Aorta (tissue), 5 donors: ENCODE results near the gene EPN2. TPM values are rescaled to one million over a fixed set of nuclear protein-coding genes. Genes with fewer than 3 reads are reported as not detected.
A peak's percentile ranks its signal among the peaks of the same experiment; 100 is the strongest.

Experiments used
- ATAC-seq: fragments of 200-7000 bp; cut with Tn5 transposase; one replicate; pipeline ENCODE4 v1.9.1; 2022; ENCODE audit warnings: moderate library complexity; ENCODE audit not compliant: low FRiP score
- DNase-seq, 2 donors: peaks; one replicate each; pipeline ENCODE4 v3.0.0-alpha.2; 2020
- H3K27ac ChIP-seq, 2 donors: one replicate each; pipeline ENCODE4 v1.5.1; 2013; ENCODE audit warnings: low read length in 2 of 2, mild to moderate bottlenecking in 2 of 2, moderate library complexity in 2 of 2, control low read depth in 1 of 2, inconsistent platforms in 1 of 2, low read depth in 1 of 2
- H3K27me3 ChIP-seq, 2 donors: one replicate each; pipeline ENCODE4 v1.6.1; 2013; ENCODE audit warnings: control low read depth in 1 of 2, low read length in 1 of 2, mild to moderate bottlenecking in 1 of 2, moderate library complexity in 1 of 2; ENCODE audit not compliant: insufficient read depth in 2 of 2, control insufficient read depth in 1 of 2
- H3K36me3 ChIP-seq, 2 donors: one replicate each; pipeline ENCODE4 v1.6.1; 2013; ENCODE audit warnings: control low read depth in 1 of 2, low read length in 1 of 2, mild to moderate bottlenecking in 1 of 2; ENCODE audit not compliant: insufficient read depth in 2 of 2, control insufficient read depth in 1 of 2
- H3K4me1 ChIP-seq, 2 donors: one replicate each; pipeline ENCODE4 v1.6.1; 2013; ENCODE audit warnings: low read length in 2 of 2, control low read depth in 1 of 2, mild to moderate bottlenecking in 1 of 2, moderate library complexity in 1 of 2; ENCODE audit not compliant: insufficient read depth in 2 of 2, control insufficient read depth in 1 of 2
- H3K4me3 ChIP-seq, 2 donors: one replicate each; pipeline ENCODE4 v1.5.1; 2013; ENCODE audit warnings: low read length in 2 of 2, control low read depth in 1 of 2, mild to moderate bottlenecking in 1 of 2
- H3K9me3 ChIP-seq: one replicate; pipeline ENCODE4 v1.6.1; 2013; ENCODE audit warnings: mild to moderate bottlenecking, low read length; ENCODE audit not compliant: control insufficient read depth
- WGBS, 2 donors: extraction: QIAGEN DNeasy Blood & Tissue Kit; methylation state at CpG; one replicate each; pipeline ENCODE4 v1.1.7; 2013; 5-methylcytosine and 5-hydroxymethylcytosine counted together
- intact Hi-C, 2 donors: fragments of 100-400 bp; cut with DNase I; formaldehyde crosslinking; loops; one replicate each; pipeline versions ENCODE4 v1.14.2 to v1.15.0; 2022
- polyA plus RNA-seq, 2 donors: library from polyadenylated mRNA; stranded (reverse); fragments of 200-250 nt; gene quantifications; one replicate each; pipeline ENCODE4 v1.2.3, GENCODE V29; 2013
- total RNA-seq, 2 donors: library from RNA; stranded (reverse); fragmentation: NEBNext Ultra II Directional; extraction: Animal tissue kit (Norgen Biotek cat#: 25700); gene quantifications; one replicate each; pipeline ENCODE4 v1.2.1, GENCODE V29; 2021
- donor health status: healthy with polysubstance abuse.
- donor health status: Bipolar disorder and iron deficiency.
- donor health status: DM: no; HTN: no; CAD: no.
- donor health status: DM: no; HTN: no; CAD: no.
- donor health status: DM: yes; HTN: yes; CAD: no.

The EPN2 gene
- total and polyA plus RNA-seq, 4 donors: 8.6 to 67.7 (median 40.1) TPM

DNA sequence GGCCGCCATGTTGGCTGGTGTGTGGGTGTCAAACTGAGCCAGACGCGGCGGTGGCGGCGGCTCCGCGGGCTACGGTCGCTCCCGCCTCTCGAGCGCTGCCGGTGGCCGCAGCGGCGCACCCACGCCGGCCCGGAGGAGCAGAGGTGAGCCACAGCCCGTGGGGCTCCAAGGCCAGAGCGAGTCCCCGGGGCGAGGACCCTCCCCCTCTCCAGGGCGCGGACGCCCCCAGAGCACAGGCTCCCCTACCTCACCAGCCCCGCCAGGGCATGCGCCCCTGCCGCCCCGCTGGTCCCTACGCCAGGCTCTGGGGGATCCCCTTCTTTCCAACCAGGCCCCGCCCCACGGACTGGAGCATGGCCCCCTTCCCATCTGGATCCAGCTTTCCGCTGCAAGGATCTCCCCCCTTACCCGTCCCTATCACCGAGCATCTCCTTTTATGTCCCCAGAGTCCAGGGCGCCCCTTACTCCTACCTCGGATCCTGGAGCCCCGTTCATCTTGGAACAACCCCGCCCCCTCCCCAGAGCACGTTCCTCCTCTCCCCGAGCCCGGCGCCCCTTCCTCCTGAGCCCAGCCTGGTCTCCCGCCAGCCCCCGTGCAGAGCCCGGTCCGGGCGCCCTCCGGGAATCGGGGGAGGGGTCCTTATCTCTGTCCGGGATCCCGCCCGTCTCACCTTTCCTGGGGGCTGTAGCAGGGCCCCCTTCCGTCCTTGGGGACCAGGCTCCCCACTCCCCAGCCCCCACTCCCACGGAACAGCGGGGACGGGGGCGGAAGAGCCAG, 412 bp downstream of the EPN2 start:
- Histone ChIP-seq H3K9me3 (no peaks in the 10 kb centered on the region), H3K36me3 (no peaks in the 10 kb centered on the region), H3K27ac (peak overlapping the region in 1 of 2 donors; percentile 55), H3K4me3 (peak overlapping the region; percentile 69 to 85), H3K4me1 (peaks cover 0 to 4% of the 10 kb centered on the region in 2 donors), H3K27me3 (no peaks in the 10 kb centered on the region)
- DNase-seq (peak; percentile 59 to 81), ATAC-seq (peak; percentile 56)
- 1% methylated on average over 48 to 60 of the region's 60 CpGs for WGBS, 2 donors
- intact Hi-C loops: no loop called here

DNA sequence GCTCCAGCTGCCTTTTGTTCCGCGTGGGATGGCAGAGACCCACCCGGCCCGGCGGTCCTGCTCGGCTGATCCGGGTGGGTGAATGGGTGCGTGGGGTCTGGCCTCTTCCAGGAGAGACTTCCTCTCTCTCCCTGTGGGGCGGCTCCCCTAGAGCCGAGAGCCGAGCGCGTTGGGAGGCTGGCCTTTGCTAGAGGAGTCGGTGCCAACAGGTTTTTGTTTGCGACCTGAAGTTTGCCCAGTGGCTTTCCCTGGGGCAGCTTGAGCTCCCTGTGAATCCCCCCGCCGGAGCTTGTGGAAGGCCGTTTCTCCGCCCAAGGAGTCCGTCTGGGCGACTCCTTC, 970 bp downstream of the EPN2 start:
- peak; percentile 62 to 79 for DNase-seq
- no peak overlapping the region for H3K27ac ChIP-seq

DNA sequence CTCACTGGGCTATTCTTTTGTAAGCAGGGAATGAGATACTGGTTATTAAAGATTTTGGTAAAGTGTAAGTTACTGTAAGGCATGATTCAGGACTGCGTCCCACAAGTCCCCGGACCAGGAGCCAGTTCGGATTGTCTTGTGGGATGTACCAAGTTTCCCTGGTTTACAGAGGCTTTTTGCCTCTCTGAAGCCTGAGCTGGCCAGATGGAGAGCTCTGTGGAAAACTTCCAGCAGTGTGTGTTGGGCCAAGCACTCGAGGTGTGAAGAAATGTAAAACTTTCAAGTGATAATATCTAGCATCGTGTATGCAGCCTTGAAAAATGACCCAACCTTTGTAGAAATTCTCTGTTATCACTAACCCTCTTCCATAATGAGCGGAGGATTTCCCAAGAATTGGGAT, 2.4 kb downstream of the EPN2 start:
- ATAC-seq (no peak), DNase-seq (no peak)
- Histone ChIP-seq H3K36me3 (no peaks in the 10 kb centered on the region), H3K27ac (no peak overlapping the region), H3K4me3 (no peak overlapping the region), H3K4me1 (peaks cover 0 to 4% of the 10 kb centered on the region in 2 donors), H3K9me3 (no peaks in the 10 kb centered on the region), H3K27me3 (no peaks in the 10 kb centered on the region)
- 39 to 46% methylated on average over 6 of the region's 6 CpGs for WGBS, 2 donors
- intact Hi-C loops: no loop called here

More for the DNA sequence above, 970 bp downstream of the EPN2 start:
- intact Hi-C loops: no loop called here
- H3K4me1 ChIP-seq: peaks cover 0 to 4% of the 10 kb centered on the region in 2 donors
- H3K36me3 ChIP-seq: no peaks in the 10 kb centered on the region
- peak; percentile 48 for ATAC-seq
- peak overlapping the region; percentile 69 to 85 for H3K4me3 ChIP-seq
- H3K9me3 ChIP-seq: no peaks in the 10 kb centered on the region
- no peaks in the 10 kb centered on the region for H3K27me3 ChIP-seq
- WGBS, 2 donors: 1 to 2% methylated on average over 21 of the region's 21 CpGs

DNA sequence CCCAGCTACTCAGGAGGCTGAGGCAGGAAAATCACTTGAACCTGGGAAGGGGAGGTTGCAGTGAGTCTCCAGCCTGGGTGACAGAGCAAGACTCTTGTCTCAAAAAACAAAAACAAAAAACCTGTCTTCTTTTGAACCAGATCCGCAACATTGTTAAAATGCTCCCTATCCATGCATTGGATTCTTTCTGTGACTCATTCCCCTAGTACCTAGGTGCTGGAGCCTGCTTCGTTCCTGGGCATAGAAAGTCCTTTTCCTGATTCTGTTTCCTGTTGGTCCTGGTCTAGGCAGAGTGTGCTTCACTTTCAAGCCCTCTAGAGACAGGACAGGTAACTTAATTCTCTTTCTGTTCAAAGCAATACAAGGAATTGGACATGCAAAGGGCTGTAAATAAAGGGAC, 5.2 kb downstream of the EPN2 start:
- no peak for ATAC-seq
- Histone ChIP-seq H3K4me3 (no peak overlapping the region), H3K27ac (no peak overlapping the region), H3K36me3 (no peaks in the 10 kb centered on the region), H3K4me1 (peaks cover 0 to 4% of the 10 kb centered on the region in 2 donors), H3K9me3 (no peaks in the 10 kb centered on the region), H3K27me3 (no peaks in the 10 kb centered on the region)
- intact Hi-C loops: no loop called here
- no peak for DNase-seq
- 67 to 71% methylated on average over 2 of the region's 2 CpGs for WGBS, 2 donors

DNA sequence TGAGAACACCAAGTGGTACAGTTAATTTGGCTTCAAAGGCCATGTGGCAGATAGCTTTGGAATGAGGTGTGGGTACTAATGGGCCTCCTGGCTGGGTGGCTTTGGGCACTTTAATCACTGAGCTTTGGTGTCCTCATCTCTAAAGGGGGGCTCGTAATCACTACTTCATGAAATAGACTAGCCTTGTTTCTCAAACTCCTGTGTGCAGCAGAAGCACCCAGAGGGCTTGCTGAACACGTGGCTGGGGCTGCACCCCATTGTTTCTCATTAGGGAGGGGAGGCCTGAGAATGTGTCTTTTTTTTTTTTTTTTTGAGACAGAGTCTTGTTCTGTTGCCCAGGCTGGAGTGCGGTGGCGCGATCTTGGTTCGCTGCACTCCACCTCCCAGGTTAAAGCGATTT, 5.8 kb downstream of the EPN2 start:
- no peak for DNase-seq
- peaks cover 0 to 4% of the 10 kb centered on the region in 2 donors for H3K4me1 ChIP-seq
- 94 to 97% methylated on average over 7 of the region's 7 CpGs for WGBS, 2 donors

DNA sequence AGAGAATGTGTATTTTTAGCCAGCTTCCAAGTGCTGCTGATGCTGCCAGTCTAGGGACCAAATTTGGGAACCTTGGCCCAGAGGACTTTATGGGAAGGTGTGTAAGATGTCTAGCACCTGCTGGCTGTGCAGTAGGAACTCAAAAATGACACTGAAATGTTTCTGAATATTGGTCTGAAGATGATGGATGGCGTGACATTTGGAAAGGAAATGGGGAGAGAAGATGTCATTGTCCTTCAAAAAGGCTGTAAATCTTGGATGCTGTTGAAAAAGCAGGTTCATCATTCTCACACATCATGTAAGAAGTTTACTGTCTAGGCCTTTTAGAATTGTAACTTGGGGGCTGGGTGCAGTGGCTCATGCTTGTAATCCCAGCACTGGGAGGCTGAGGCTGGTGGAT, 6.7 kb downstream of the EPN2 start:
- H3K27me3 ChIP-seq: no peaks in the 10 kb centered on the region
- H3K4me3 ChIP-seq: no peak overlapping the region
- ATAC-seq: no peak
- 94 to 95% methylated on average over 1 of the region's 1 CpG for WGBS, 2 donors
- no peaks in the 10 kb centered on the region for H3K36me3 ChIP-seq
- no peak for DNase-seq
- H3K27ac ChIP-seq: no peak overlapping the region
- H3K9me3 ChIP-seq: no peaks in the 10 kb centered on the region
- peaks cover 2% of the 10 kb centered on the region in 2 donors for H3K4me1 ChIP-seq
- intact Hi-C loops: no loop called here

More for the DNA sequence above, 5.8 kb downstream of the EPN2 start:
- no peak overlapping the region for H3K4me3 ChIP-seq
- no peaks in the 10 kb centered on the region for H3K27me3 ChIP-seq
- no peak overlapping the region for H3K27ac ChIP-seq
- no peaks in the 10 kb centered on the region for H3K9me3 ChIP-seq
- H3K36me3 ChIP-seq: no peaks in the 10 kb centered on the region
- intact Hi-C loops: no loop called here
- no peak for ATAC-seq

DNA sequence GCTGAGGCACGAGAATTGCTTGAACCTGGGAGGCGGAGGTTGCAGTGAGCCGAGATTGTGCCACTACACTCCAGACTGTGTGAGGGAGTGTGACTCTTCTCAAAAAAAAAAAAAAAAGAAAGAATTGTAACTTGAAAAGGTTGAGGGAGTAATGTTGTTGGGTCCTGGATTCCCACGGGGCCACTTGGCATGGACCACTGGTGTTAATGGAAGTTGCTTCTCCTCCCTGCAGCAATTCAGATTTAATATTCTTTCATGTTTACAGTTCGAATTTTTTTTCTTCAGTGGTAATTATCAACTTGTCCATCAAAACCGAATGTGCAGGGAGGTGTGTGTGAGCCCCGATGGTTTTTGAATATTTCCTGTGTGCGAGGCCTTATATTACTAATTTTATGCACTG, 7.2 kb downstream of the EPN2 start:
- no peak overlapping the region for H3K4me3 ChIP-seq
- no peaks in the 10 kb centered on the region for H3K9me3 ChIP-seq
- no peak for DNase-seq
- intact Hi-C loops: no loop called here
- no peak for ATAC-seq
- peaks cover 0 to 4% of the 10 kb centered on the region in 2 donors for H3K4me1 ChIP-seq
- H3K27me3 ChIP-seq: no peaks in the 10 kb centered on the region
- WGBS, 2 donors: 88 to 92% methylated on average over 8 of the region's 8 CpGs
- H3K36me3 ChIP-seq: no peaks in the 10 kb centered on the region
- H3K27ac ChIP-seq: no peak overlapping the region

DNA sequence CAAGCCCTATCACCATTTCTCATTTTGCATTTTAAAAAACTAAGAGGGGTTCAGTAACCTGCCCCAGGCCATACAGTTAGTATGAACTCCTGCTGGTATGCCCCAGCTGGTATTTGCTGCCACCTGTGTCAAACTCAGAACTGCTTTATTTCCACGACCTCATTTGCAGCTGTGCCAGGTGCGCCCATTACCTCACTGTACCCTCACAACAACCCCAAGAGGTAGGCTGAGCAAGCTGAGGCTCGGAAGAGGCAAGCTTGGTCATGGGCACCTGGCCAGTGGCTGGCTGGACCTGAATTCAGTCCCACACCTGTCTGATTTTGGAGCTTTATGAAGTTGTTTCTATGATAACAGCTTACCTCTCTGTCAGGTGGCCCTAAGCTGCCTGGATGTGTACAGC, 7.6 kb downstream of the EPN2 start:
- 68 to 72% methylated on average over 3 of the region's 3 CpGs for WGBS, 2 donors
- DNase-seq: no peak
- H3K4me1 ChIP-seq: peaks cover 0 to 4% of the 10 kb centered on the region in 2 donors
- no peak overlapping the region for H3K4me3 ChIP-seq
- H3K9me3 ChIP-seq: no peaks in the 10 kb centered on the region
- no peaks in the 10 kb centered on the region for H3K27me3 ChIP-seq
- intact Hi-C loops: no loop called here
- H3K36me3 ChIP-seq: no peaks in the 10 kb centered on the region
- ATAC-seq: no peak
- no peak overlapping the region for H3K27ac ChIP-seq

DNA sequence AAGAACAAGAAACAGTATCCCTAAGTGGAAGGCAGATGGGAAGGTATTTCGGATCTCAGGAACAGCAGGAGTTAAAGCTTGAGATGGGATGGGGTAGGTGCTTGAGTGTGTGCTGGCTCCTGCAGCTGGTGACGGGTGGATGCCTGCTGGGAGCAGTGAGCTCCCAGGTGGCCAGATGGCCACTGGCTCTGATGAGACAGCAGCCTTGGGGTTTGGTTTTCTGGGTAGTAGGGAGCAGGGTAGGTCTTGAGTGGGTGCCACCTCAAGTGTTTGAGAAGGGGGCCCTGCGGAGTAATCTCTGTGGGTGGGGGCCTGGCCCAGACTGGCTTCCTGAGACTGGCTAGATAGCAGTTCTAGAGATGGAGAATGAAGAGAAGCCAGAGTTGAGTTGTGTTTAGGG, 10.3 kb downstream of the EPN2 start:
- ATAC-seq (no peak), DNase-seq (no peak)
- Histone ChIP-seq H3K27me3 (no peaks in the 10 kb centered on the region), H3K9me3 (no peaks in the 10 kb centered on the region), H3K27ac (no peak overlapping the region), H3K4me3 (no peak overlapping the region), H3K4me1 (peaks cover 2 to 6% of the 10 kb centered on the region in 2 donors), H3K36me3 (no peaks in the 10 kb centered on the region)
- WGBS, 2 donors: 54 to 65% methylated on average over 3 of the region's 3 CpGs
- intact Hi-C loops: no loop called here
